Suprapubic skin (tissue), 4 donors: ENCODE data around the gene RBPMS2.

Experiments
- CTCF ChIP-seq, 2 donors: fragments of 200-600 bp in 1 of 2; fragments of 450-650 bp in 1 of 2; sonication (generic) in 1 of 2; IDR thresholded peaks; one replicate each; pipeline ENCODE4 v1.5.1; 2016 to 2019; ENCODE audit warnings: antibody characterized with exemption in 2 of 2, mild to moderate bottlenecking in 1 of 2, moderate library complexity in 1 of 2
- EP300 ChIP-seq: sonication (generic); formaldehyde crosslinking; IDR thresholded peaks from one replicate; pipeline ENCODE4 v1.6.1; 2017; ENCODE audit warnings: antibody characterized with exemption
- POLR2AphosphoS5 ChIP-seq, 3 donors: sonication (generic); formaldehyde crosslinking; IDR thresholded peaks; one replicate each; pipeline ENCODE4 v1.6.1; 2017; ENCODE audit warnings: antibody characterized with exemption in 3 of 3

DNA sequence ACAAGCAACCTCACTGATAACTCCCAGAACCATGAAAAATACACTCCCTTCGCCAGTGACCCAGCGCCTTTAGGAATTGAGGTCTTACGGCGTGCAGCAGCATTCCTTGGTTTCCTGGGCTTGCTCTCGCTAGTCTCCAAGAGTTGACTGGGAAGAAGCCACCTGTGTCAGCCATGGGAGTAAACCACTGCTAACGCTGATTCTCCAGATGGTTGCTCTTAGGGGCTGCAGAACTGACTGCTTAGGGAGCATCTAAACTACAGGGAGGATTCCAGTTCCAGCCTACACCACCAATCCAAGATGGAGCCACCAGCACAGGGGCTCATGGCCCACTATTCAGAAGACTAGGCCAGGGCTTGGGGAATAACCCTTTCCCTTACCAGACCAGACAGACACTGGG, 2.4 kb downstream of the RBPMS2 start:
- no peak for TF ChIP-seq POLR2AphosphoS5 (IDR thresholded peaks at IDR 0.05)
- no peak for TF ChIP-seq EP300
- no peak for TF ChIP-seq CTCF (IDR thresholded peaks at IDR 0.05)
